C4-2B (cell line): ENCODE data around the gene NIM1K.
"Not testable (repeated sequence)": the region's sequence is repeated elsewhere in the genome, so short reads cannot be mapped to it uniquely, and the experiment has no call there.

ENCODE experiments used
- H3K27ac ChIP-seq: fragments of 450-650 bp; 2 replicates; pipeline ENCODE4 v1.5.1; 2017
- ZFX ChIP-seq: fragments of 450-650 bp; IDR thresholded peaks from 2 replicates; pipeline ENCODE4 v1.6.1; 2017
- TF ChIP-seq, protein P1 (sequence below): fragments of 450-650 bp; conservative IDR thresholded peaks from 2 replicates; pipeline ENCODE4 v1.5.1; 2017; ENCODE audit warnings: mild to moderate bottlenecking

Gene NIM1K

DNA sequence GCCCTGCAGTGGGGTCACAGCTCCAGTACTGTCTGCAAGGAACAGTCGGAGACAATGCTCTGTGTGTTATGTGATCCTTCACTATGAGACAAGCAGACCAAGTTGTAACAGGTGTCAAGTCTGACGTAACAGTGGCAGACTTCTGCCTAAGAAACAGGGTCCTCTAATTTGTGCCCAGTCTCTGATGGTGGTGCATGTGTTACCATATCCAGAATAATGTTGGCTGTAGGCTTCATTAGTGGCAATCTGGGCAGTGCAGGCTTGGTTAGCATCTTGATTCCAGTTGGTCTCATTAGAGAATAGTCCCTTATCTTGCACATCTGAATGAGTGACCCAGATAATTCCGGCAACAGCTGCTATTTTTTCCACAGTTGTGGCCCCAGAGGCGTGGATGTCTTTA is 37.6 kb upstream of the NIM1K start:
- no peak overlapping the region for H3K27ac ChIP-seq
- no peak for TF ChIP-seq ZFX
- TF ChIP-seq, protein P1, sequence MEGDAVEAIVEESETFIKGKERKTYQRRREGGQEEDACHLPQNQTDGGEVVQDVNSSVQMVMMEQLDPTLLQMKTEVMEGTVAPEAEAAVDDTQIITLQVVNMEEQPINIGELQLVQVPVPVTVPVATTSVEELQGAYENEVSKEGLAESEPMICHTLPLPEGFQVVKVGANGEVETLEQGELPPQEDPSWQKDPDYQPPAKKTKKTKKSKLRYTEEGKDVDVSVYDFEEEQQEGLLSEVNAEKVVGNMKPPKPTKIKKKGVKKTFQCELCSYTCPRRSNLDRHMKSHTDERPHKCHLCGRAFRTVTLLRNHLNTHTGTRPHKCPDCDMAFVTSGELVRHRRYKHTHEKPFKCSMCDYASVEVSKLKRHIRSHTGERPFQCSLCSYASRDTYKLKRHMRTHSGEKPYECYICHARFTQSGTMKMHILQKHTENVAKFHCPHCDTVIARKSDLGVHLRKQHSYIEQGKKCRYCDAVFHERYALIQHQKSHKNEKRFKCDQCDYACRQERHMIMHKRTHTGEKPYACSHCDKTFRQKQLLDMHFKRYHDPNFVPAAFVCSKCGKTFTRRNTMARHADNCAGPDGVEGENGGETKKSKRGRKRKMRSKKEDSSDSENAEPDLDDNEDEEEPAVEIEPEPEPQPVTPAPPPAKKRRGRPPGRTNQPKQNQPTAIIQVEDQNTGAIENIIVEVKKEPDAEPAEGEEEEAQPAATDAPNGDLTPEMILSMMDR, result no peak

DNA sequence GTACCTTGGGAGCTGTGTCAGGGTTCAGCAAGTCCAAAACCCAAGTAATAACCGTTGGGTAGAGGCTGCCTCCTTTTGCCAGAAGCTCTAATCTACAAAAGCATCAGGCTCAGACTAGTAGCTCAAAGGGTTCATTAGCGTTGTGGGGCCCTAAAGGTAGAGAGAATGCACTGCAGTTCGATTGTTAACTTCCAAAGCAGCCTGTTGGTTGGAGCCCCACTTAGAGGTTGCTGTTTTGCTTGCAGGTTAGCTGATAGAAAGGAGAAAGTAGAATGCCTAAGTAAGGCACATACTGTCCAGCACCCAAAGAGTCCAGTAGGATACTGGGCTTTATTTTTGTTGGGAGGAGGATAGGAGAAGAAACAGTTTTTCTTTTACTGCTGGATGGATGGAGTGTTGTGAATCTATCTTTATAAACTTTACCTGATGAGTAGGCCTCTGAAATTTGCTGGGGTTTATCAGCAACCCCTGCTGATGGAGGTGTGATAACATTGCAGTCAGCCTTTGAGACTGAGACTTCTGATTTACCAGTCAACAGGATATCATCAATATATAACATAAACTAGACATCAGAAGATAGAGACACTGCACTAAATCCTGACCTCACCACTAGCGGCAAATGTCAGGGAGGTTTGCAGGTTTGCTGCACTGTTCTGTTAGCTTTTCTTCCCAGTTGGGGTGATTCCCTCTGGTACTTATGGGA is 36.5 kb upstream of the NIM1K start:
- H3K27ac ChIP-seq, result no peak overlapping the region
- TF ChIP-seq ZFX, result no peak
- TF ChIP-seq, protein P1, result no peak

DNA sequence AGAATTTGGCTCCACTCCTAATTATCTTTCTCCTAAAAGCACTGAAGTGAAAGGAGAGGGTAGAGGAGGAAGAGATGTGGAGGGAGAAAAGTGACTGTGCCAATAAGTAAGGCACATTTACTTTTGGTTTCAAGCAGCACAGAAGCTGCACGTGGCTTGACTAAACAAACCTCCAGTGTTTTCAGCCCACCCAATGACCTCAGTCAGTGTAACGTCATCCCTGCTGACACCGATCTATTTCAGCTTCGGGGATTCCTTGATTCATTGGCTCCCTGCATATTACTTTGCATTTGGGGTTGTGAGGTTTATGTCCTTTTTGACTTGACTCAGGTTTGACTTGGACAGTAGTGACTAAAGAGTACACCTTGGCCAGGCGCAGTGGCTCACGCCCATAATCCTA is 35.6 kb upstream of the NIM1K start:
- no peak overlapping the region for H3K27ac ChIP-seq
- no peak for TF ChIP-seq ZFX
- TF ChIP-seq, protein P1, result no peak

DNA sequence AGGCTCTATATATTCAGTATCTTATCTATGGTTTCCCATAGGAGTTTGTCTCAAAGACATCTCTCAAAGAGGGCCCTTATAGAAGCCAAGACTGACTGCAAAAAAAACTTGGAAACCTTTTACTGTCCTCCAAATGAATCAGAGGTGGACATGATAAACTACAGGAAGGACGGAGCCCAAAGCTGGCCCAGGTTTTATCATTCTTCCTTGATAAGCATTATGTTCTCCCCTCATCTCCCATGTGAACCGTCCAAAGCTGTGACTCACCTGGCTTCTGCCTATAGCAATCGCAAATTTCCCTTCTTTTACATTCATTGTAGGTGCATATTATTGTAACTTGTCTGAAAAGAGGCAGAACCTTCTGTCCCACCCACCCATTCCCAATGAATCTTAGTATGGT is 35.0 kb upstream of the NIM1K start:
- TF ChIP-seq, protein P1, result no peak
- TF ChIP-seq ZFX, result no peak
- H3K27ac ChIP-seq, result no peak overlapping the region

DNA sequence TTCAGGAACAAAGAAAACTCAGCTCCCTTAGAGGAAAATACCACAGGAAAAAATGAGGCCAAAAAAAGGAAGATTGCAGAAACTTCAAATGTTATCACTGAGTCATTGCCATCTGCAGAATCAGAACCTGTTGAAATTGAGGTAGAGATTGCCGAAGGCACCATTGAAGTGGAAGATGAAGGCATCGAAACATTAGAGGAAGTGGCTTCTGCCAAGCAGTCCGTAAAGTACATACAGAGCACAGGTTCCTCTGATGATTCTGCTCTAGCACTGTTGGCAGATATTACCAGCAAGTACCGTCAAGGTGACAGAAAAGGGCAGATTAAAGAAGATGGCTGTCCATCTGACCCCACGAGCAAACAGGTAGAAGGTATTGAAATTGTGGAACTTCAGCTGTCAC is 30.8 kb upstream of the NIM1K start:
- H3K27ac ChIP-seq, result no peak overlapping the region
- no peak for TF ChIP-seq ZFX
- TF ChIP-seq, protein P1, result no peak

DNA sequence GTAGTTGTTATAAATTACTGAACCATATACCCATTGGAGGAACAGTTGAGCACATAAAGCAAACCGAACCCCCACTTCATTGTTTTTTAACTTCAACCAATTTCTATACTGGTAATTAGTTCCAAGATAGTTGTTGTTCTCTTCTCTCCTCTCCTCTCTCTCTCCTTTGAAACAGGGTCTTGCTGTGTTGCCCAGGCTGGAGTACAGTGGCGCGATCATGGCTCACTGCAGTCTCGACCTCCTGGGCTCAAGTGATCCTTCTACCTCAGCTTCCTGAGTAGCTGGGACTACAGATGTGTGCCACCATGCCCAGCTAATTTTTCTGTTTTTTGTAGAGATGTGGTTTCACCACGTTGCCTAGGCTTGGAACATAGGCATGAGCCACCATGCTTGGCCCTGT is 27.2 kb upstream of the NIM1K start:
- not testable (repeated sequence) for H3K27ac ChIP-seq

DNA sequence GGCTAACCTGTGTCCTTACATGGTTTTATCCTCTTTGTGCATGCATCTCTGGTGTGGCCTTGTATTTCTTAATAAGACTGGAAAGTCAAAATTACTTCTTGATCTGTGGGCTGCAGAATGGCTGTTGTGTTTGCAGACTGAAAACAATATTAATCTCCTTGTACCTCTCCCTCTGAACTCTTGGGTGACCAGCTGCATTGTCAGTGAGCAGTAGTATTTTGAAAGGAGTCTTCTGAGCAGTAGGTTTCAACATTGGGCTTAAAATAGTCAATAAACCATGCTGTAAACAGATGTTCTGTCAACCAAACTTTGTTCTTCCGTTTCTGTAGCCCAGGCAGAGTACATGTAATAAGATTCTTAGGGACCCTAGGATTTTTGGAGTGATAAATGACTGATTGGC is 26.7 kb upstream of the NIM1K start:
- no peak overlapping the region for H3K27ac ChIP-seq
- TF ChIP-seq, protein P1, result no peak
- TF ChIP-seq ZFX, result no peak

DNA sequence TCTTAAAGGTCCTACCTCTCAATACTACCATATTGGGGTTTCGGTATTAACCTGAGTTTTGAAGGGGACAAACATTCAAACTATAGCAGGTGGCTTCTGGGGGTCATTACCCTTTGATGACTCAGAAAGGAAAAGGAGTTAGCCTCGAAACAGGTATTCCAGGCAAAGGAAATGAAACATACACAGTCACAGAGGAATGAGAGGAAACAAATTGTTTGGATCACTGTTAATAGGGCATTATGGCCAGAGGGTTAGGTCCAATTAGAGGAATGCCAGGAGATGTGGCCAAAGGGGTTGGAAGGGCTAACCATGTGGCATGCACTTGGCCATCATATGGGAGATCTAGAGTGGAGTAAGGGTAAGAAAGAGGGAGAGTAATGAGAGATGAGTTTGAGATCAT is 23.9 kb upstream of the NIM1K start:
- no peak for TF ChIP-seq ZFX
- TF ChIP-seq, protein P1, result no peak
- H3K27ac ChIP-seq, result no peak overlapping the region
